ENCODE measurements around the gene MINDY2. TPM values are rescaled to one million over a fixed set of nuclear protein-coding genes. Genes with fewer than 3 reads are reported as not detected.

MINDY2 gene
- total RNA-seq, 4 donors from 2014 or later, result 7.4 to 12.7 (median 10.4) TPM

- H3K9me3 ChIP-seq, result no peaks in the 10 kb centered on the region
- H3K36me3 ChIP-seq, result peaks cover 0 to 44% (median 0%) of the 10 kb centered on the region in 3 donors
- TF ChIP-seq CTCF (IDR thresholded peaks at IDR 0.05) (no peak), POLR2A (IDR thresholded peaks at IDR 0.05) (no peak)
- no peaks in the 10 kb centered on the region for H3K27me3 ChIP-seq
- no peak for DNase-seq
- no peak overlapping the region for H3K27ac ChIP-seq
- H3K4me1 ChIP-seq, result no peaks in the 10 kb centered on the region
- no peak overlapping the region for H3K4me3 ChIP-seq
These were observed 137.6 kb downstream of the MINDY2 start for GRCh38 chr15:58908550-58909309.

- TF ChIP-seq POLR2A (IDR thresholded peaks at IDR 0.05) (no peak), CTCF (IDR thresholded peaks at IDR 0.05) (no peak)
- Histone ChIP-seq H3K4me1 (no peaks in the 10 kb centered on the region), H3K27ac (no peak overlapping the region), H3K9me3 (no peaks in the 10 kb centered on the region), H3K4me3 (no peak overlapping the region), H3K36me3 (peaks cover 0 to 49% (median 0%) of the 10 kb centered on the region in 3 donors), H3K27me3 (no peaks in the 10 kb centered on the region)
- no peak for DNase-seq
These were observed 138.5 kb downstream of the MINDY2 start for GRCh38 chr15:58909616-58910015.

- no peaks in the 10 kb centered on the region for H3K4me1 ChIP-seq
- peaks cover 0 to 45% (median 0%) of the 10 kb centered on the region in 3 donors for H3K36me3 ChIP-seq
These were observed 139.4 kb downstream of the MINDY2 start for GRCh38 chr15:58910456-58910855.

More at GRCh38 chr15:58910456-58910855, 139.4 kb downstream of the MINDY2 start:
- Histone ChIP-seq H3K4me3 (no peak overlapping the region), H3K9me3 (no peaks in the 10 kb centered on the region), H3K27me3 (no peaks in the 10 kb centered on the region), H3K27ac (no peak overlapping the region)
- no peak for DNase-seq
- TF ChIP-seq CTCF (IDR thresholded peaks at IDR 0.05) (no peak), POLR2A (IDR thresholded peaks at IDR 0.05) (no peak)

Small RNAs within 50 kb of the gene (small RNA-seq; reads per million reads assigned to genes)
- gene RF00012 (0 reads per million in 2 donors), gene ZNF444P1 (0 reads per million in 2 donors)

Other genes with a start within 250 kb of the MINDY2 start
- gene ADAM10, start 21.6 kb upstream of the MINDY2 start, total RNA-seq, result 10 to 100 TPM; 42.9 to 83.3 (median 62.7) TPM
- 100 to 1,000 TPM in 3 of 4 donors, 10 to 100 TPM in 1; 82.3 to 408 (median 130) TPM for gene SLTM, start 162.4 kb downstream of the MINDY2 start, total RNA-seq
- 10 to 100 TPM; 24.5 to 45.4 (median 28.4) TPM for gene RNF111, start 216.4 kb downstream of the MINDY2 start, total RNA-seq